Lower leg skin (tissue), 4 donors: ENCODE measurements around the gene LSM5. TPM values are rescaled to one million over a fixed set of nuclear protein-coding genes. Genes with fewer than 3 reads are reported as not detected.

Experiments used
- DNase-seq, 2 donors: peaks; one replicate each; pipeline ENCODE4 v3.0.0-alpha.2; 2019; ENCODE audit warnings: low spot score in 2 of 2
- H3K4me3 ChIP-seq: fragments of 200-600 bp; sonication (generic); 2 replicates; pipeline ENCODE4 v1.5.1; 2017; ENCODE audit warnings: mild to moderate bottlenecking, low read depth; ENCODE audit not compliant: poor library complexity, severe bottlenecking
- CTCF ChIP-seq, 3 donors: fragments of 450-650 bp; IDR thresholded peaks; one replicate each; pipeline ENCODE4 v1.5.1; 2016; ENCODE audit warnings: antibody characterized with exemption in 3 of 3, mild to moderate bottlenecking in 3 of 3, moderate library complexity in 2 of 3
- POLR2A ChIP-seq, 2 donors: fragments of 450-650 bp; IDR thresholded peaks; one replicate each; pipeline ENCODE4 v1.6.1; 2016 to 2017; ENCODE audit warnings: antibody characterized with exemption in 2 of 2, mild to moderate bottlenecking in 1 of 2, moderate library complexity in 1 of 2
- WGBS, 2 donors: methylation state at CpG; one replicate each; pipeline ENCODE4 v1.1.5; 2018; 5-methylcytosine and 5-hydroxymethylcytosine counted together
- intact Hi-C: fragments of 100-400 bp; cut with DNase I; formaldehyde crosslinking; loops from one replicate; pipeline ENCODE4 v1.15.0; 2023; ENCODE audit warnings: low total_unique reads
- total RNA-seq, 4 donors: library from RNA; depleted of rRNA; stranded (reverse); fragments of >200 nt; gene quantifications; one replicate each; pipeline ENCODE4 v1.1.0, GENCODE V29; 2016

Gene LSM5
- total RNA-seq, 4 donors from 2014 or later, result 10.7 to 15.0 (median 12.4) TPM

- intact Hi-C loops, result no loop called here
- no peak overlapping the region for H3K4me3 ChIP-seq
- TF ChIP-seq POLR2A (IDR thresholded peaks at IDR 0.05), result no peak
- no peak for TF ChIP-seq CTCF (IDR thresholded peaks at IDR 0.05)
- 71 to 99% methylated on average over 4 of the region's 4 CpGs for WGBS, 2 donors
- no peak for DNase-seq
Measured at GRCh38 chr7:32535162-32535702, 45.1 kb upstream of the LSM5 start.

- TF ChIP-seq CTCF (IDR thresholded peaks at IDR 0.05), result no peak
- TF ChIP-seq POLR2A (IDR thresholded peaks at IDR 0.05), result no peak
- WGBS, 2 donors, result 61 to 63% methylated on average over 8 of the region's 8 CpGs
- intact Hi-C loops, result no loop called here
- no peak overlapping the region for H3K4me3 ChIP-seq
- DNase-seq, result no peak
Measured at GRCh38 chr7:32533276-32534029, 43.3 kb upstream of the LSM5 start.

GRCh38 chr7:32532716-32533115 is 42.5 kb upstream of the LSM5 start:
- no peak for DNase-seq
- intact Hi-C loops, result no loop called here
- WGBS, 2 donors, result 91 to 95% methylated on average over 5 of the region's 5 CpGs
- no peak for TF ChIP-seq POLR2A (IDR thresholded peaks at IDR 0.05)
- TF ChIP-seq CTCF (IDR thresholded peaks at IDR 0.05), result no peak
- H3K4me3 ChIP-seq, result no peak overlapping the region

GRCh38 chr7:32532086-32532485 is 41.9 kb upstream of the LSM5 start:
- TF ChIP-seq CTCF (IDR thresholded peaks at IDR 0.05) (no peak), POLR2A (IDR thresholded peaks at IDR 0.05) (no peak)
- intact Hi-C loops, result no loop called here
- no peak for DNase-seq
- H3K4me3 ChIP-seq, result no peak overlapping the region
- 75 to 84% methylated on average over 3 of the region's 3 CpGs for WGBS, 2 donors

GRCh38 chr7:32531402-32531801 is 41.2 kb upstream of the LSM5 start:
- WGBS, 2 donors, result 94 to 96% methylated on average over 13 of the region's 13 CpGs
- H3K4me3 ChIP-seq, result no peak overlapping the region
- TF ChIP-seq CTCF (IDR thresholded peaks at IDR 0.05) (no peak), POLR2A (IDR thresholded peaks at IDR 0.05) (no peak)
- no peak for DNase-seq
- intact Hi-C loops, result no loop called here
